CD4-positive, alpha-beta T cell (primary cell): ENCODE results near the gene MYO15B. TPM values are rescaled to one million over a fixed set of nuclear protein-coding genes. Genes with fewer than 3 reads are reported as not detected.

ENCODE experiments used
- ATAC-seq: fragments of 200-7000 bp; cut with Tn5 transposase; one replicate; pipeline ENCODE4 v1.10.0; 2022; ENCODE audit warnings: mild to moderate bottlenecking; ENCODE audit not compliant: poor library complexity
- CTCF ChIA-PET: fragments of 350-600 bp; sonication (Branson Sonifier 250); formaldehyde crosslinking; loops from one replicate; lab custom pipeline; 2021; ENCODE audit warnings: antibody characterized with exemption, inconsistent platforms; lab: Charles Lee
- POLR2A ChIA-PET: fragments of 350-600 bp; sonication (Branson Sonifier 250); formaldehyde crosslinking; loops from one replicate; lab custom pipeline; 2021; ENCODE audit warnings: antibody characterized with exemption, inconsistent platforms; lab: Charles Lee
- DNase-seq, 14 experiments: peaks; one replicate each; pipeline ENCODE4 v3.0.0-alpha.2; 2013 to 2020; ENCODE audit warnings: mixed read lengths in 2 of 14
- H3K27ac ChIP-seq, 2 donors: one replicate each; pipeline versions ENCODE4 v1.5.1 to v1.7.0; 2013; ENCODE audit warnings: low read length in 2 of 2, low read depth in 1 of 2, mild to moderate bottlenecking in 1 of 2
- H3K27me3 ChIP-seq, 2 experiments: 1 replicate in 1 of 2; 2 replicates in 1 of 2; pipeline versions ENCODE4 v1.6.1 to v1.7.0; 2013; ENCODE audit warnings: low read length in 2 of 2, control low read depth in 1 of 2, mild to moderate bottlenecking in 1 of 2, moderate library complexity in 1 of 2; ENCODE audit not compliant: insufficient read depth in 2 of 2, control insufficient read depth in 1 of 2
- H3K36me3 ChIP-seq: one replicate; pipeline ENCODE4 v1.6.1; 2013; ENCODE audit warnings: low read length, control low read depth; ENCODE audit not compliant: insufficient read depth
- H3K4me1 ChIP-seq: one replicate; pipeline ENCODE4 v1.6.1; 2013; ENCODE audit warnings: low read length, control low read depth; ENCODE audit not compliant: insufficient read depth
- H3K4me3 ChIP-seq: one replicate; pipeline ENCODE4 v1.5.1; 2013; ENCODE audit warnings: mild to moderate bottlenecking, low read length, moderate library complexity
- H3K9me3 ChIP-seq, 2 experiments: 1 replicate in 1 of 2; 2 replicates in 1 of 2; pipeline versions ENCODE4 v1.6.1 to v1.7.0; 2013; ENCODE audit warnings: low read length in 2 of 2, mild to moderate bottlenecking in 2 of 2, control low read depth in 1 of 2, moderate library complexity in 1 of 2; ENCODE audit not compliant: control insufficient read depth in 1 of 2, insufficient read depth in 1 of 2
- H3K27ac Mint-ChIP-seq: one replicate; pipeline ENCODE4 v1.8.0; 2020; ENCODE audit warnings: mixed read lengths
- H3K27me3 Mint-ChIP-seq: one replicate; pipeline ENCODE4 v1.8.0; 2021; ENCODE audit warnings: mixed read lengths
- H3K36me3 Mint-ChIP-seq: one replicate; pipeline ENCODE4 v1.8.0; 2021; ENCODE audit warnings: low read depth, mixed read lengths
- H3K4me1 Mint-ChIP-seq: one replicate; pipeline ENCODE4 v1.8.0; 2021; ENCODE audit warnings: low read depth, mixed read lengths
- H3K4me3 Mint-ChIP-seq: one replicate; pipeline ENCODE4 v1.8.0; 2020; ENCODE audit warnings: mild to moderate bottlenecking, mixed read lengths
- H3K9me3 Mint-ChIP-seq: one replicate; pipeline ENCODE4 v1.8.0; 2020; ENCODE audit warnings: mixed read lengths
- intact Hi-C, 2 experiments: fragments of 100-400 bp; cut with DNase I in 1 of 2; cut with micrococcal nuclease in 1 of 2; formaldehyde crosslinking; loops; one replicate each; pipeline versions ENCODE4 v1.15.1 to v1.9.0; 2023 to 2025; cut with DNase I, micrococcal nuclease
- total RNA-seq, 174 experiments: library from RNA in 2 of 174; stranded (reverse) in 2 of 174; gene quantifications; one replicate each; pipeline ENCODE4 v1.2.3 and lab custom pipeline; 2021 to 2026
- TF ChIP-seq, protein P1 (sequence below): fragments of 200-600 bp; IDR thresholded peaks from one replicate; pipeline ENCODE4 v1.8.0; 2022; ENCODE audit warnings: antibody characterized with exemption, mild to moderate bottlenecking

The MYO15B gene
- total RNA-seq, 2 experiments from 2014 or later = 202 to 209 TPM

DNA sequence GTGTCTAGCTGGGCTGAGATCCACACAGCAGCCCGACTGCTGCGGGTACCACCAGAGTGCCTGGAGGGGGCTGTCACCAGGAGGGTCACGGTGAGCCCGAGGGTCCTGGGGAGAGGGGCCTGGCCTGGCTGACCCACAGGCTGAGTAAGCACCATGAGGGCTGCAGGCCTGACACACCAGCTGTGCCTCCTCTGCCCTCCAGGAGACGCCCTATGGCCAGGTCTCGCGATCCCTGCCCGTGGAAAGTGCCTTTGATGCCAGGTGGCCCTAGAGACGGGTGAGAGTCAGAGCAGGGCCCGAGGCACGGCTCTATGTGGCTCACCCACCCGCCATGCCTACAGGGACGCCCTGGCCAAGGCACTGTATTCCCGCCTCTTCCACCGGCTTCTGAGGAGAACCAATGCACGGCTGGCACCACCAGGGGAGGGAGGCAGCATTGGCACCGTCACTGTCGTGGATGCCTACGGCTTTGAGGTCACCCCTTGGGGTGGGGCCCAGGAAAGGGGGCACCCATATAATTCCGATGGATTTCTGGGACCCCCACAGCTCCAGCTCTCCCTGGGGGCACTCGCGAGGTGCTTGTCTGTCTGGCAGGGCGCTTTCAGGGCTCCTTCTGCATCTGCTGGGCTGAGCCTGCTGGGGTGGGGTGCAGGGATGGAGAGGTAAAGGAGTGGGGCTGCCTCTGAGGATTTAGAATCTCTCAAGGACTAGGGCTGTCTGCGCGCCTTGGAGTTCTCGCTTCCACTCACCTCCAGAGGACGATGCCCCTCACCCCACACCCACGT is 7.1 kb downstream of the MYO15B start:
- no peaks in the 10 kb centered on the region for H3K9me3 Mint-ChIP-seq
- H3K4me1 Mint-ChIP-seq = peaks cover 11% of the 10 kb centered on the region
- no peaks in the 10 kb centered on the region for H3K36me3 Mint-ChIP-seq
- ChIA-PET CTCF (no interaction called here), POLR2A (no interaction called here)
- peaks cover 12% of the 10 kb centered on the region for H3K4me1 ChIP-seq
- H3K27me3 ChIP-seq = no peaks in the 10 kb centered on the region
- H3K27me3 Mint-ChIP-seq = no peaks in the 10 kb centered on the region
- ATAC-seq (no peak), DNase-seq (peak in 1 of 14 experiments; percentile 22)
- TF ChIP-seq, protein P1, sequence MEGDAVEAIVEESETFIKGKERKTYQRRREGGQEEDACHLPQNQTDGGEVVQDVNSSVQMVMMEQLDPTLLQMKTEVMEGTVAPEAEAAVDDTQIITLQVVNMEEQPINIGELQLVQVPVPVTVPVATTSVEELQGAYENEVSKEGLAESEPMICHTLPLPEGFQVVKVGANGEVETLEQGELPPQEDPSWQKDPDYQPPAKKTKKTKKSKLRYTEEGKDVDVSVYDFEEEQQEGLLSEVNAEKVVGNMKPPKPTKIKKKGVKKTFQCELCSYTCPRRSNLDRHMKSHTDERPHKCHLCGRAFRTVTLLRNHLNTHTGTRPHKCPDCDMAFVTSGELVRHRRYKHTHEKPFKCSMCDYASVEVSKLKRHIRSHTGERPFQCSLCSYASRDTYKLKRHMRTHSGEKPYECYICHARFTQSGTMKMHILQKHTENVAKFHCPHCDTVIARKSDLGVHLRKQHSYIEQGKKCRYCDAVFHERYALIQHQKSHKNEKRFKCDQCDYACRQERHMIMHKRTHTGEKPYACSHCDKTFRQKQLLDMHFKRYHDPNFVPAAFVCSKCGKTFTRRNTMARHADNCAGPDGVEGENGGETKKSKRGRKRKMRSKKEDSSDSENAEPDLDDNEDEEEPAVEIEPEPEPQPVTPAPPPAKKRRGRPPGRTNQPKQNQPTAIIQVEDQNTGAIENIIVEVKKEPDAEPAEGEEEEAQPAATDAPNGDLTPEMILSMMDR = no peak
- H3K36me3 ChIP-seq = no peaks in the 10 kb centered on the region
- no peak overlapping the region for H3K27ac Mint-ChIP-seq
- intact Hi-C loops = no loop called here
- H3K27ac ChIP-seq = no peak overlapping the region
- no peak overlapping the region for H3K4me3 Mint-ChIP-seq
- no peak overlapping the region for H3K4me3 ChIP-seq
- no peaks in the 10 kb centered on the region for H3K9me3 ChIP-seq

DNA sequence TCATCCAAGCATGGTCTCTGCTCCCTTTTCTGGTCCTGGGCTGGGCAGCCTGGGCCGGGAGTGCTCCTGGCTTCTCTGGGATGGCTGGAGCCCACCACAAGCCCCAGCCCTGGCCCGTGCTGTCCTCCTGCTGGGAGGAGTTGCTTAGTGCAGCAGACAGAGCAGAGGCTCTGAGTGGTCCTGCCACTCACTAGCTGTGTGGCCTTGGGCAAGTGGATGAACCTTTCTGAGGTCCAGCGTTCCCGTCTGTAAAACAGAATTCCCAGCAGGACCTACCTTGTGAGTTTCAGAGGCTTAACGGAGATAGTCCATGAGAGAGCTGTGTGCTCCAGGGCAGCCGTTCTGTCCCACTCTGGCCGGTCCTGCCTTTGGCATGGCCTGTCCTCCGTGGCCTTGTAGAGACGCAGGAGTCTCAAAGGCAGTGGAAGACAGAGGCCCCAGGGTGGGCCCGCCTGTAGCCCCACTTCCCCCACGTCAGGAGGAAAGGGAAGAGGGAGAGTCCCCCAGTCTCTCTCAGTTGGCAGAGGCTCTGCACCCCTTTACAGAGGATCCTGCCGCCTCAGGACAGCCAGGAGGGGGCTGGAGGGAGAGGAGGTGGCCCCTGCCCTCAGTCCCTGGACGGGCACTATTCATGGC is 7.8 kb downstream of the MYO15B start:
- H3K27me3 Mint-ChIP-seq = no peaks in the 10 kb centered on the region
- ChIA-PET CTCF (no interaction called here), POLR2A (no interaction called here)
- ATAC-seq = no peak
- peaks cover 5% of the 10 kb centered on the region for H3K4me1 ChIP-seq
- no peak overlapping the region for H3K27ac ChIP-seq
- peaks cover 9% of the 10 kb centered on the region for H3K4me1 Mint-ChIP-seq
- TF ChIP-seq, protein P1 = no peak
- no peak overlapping the region for H3K4me3 ChIP-seq
- no peaks in the 10 kb centered on the region for H3K27me3 ChIP-seq
- intact Hi-C loops = no loop called here
- H3K9me3 Mint-ChIP-seq = no peaks in the 10 kb centered on the region
- H3K4me3 Mint-ChIP-seq = no peak overlapping the region
- no peak for DNase-seq
- H3K36me3 Mint-ChIP-seq = no peaks in the 10 kb centered on the region
- H3K27ac Mint-ChIP-seq = no peak overlapping the region
- H3K36me3 ChIP-seq = no peaks in the 10 kb centered on the region
- H3K9me3 ChIP-seq = no peaks in the 10 kb centered on the region

DNA sequence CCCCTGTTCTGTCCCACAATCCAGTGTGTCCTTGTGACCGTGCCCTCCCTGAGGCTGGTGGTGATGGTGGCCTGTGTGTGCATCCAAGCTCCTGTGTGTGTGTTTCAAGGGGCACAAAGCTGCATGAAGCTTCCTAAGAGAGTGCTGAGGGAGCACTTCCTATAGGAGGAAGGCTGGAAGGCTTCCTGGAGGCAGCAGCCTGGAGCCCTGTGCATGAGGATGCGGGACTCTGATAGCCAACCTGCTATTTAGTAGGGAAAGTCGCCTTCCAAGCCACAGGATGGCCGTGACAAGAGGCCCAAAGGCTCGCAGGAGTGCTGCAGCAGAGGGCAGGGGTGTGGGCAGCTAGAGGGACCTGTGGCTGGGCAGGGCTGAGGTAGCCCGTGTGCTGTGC is 8.3 kb downstream of the MYO15B start:
- H3K36me3 ChIP-seq = no peaks in the 10 kb centered on the region
- Mint-ChIP-seq H3K9me3 (no peaks in the 10 kb centered on the region), H3K36me3 (no peaks in the 10 kb centered on the region), H3K4me3 (no peak overlapping the region), H3K4me1 (peaks cover 3% of the 10 kb centered on the region), H3K27me3 (no peaks in the 10 kb centered on the region), H3K27ac (no peak overlapping the region)
- DNase-seq (no peak), ATAC-seq (no peak)
- no peaks in the 10 kb centered on the region for H3K27me3 ChIP-seq
- peaks cover under 1% of the 10 kb centered on the region for H3K4me1 ChIP-seq
- CTCF ChIA-PET = no interaction called here
- intact Hi-C loops = no loop called here
- no peaks in the 10 kb centered on the region for H3K9me3 ChIP-seq
- POLR2A ChIA-PET = no interaction called here
- no peak overlapping the region for H3K4me3 ChIP-seq
- no peak overlapping the region for H3K27ac ChIP-seq
- TF ChIP-seq, protein P1 = no peak
